Measurements from ENCODE around the gene TMEM63C.

DNA sequence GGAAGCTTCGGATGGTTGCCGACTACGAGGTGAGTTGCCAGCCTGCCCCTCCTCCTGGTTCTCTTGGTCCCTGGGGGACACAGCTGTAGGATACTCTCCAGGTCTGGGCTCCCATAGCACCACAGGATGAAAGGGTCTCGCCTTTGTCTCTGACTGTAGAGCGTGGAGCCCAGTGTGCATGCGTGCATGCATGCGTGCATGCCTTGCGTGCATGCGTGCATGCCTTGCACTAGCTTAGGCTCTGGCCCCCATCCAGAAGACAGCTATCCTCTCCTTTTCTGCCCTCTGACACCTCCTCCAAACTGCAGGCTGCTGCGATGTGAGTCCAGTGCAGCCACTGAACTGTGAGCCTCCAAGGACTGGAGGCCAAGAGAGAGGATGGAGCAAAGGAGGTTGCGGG lies 70.3 kb downstream of the TMEM63C start:
- TF ChIP-seq POLR2AphosphoS5 (IDR thresholded peaks at IDR 0.05; ENCODE audit: insufficient read depth in 1 of 2, low read depth in 1 of 2) (no peak), POLR2A (IDR thresholded peaks at IDR 0.05) (no peak)
- TF ChIP-seq, protein P1, sequence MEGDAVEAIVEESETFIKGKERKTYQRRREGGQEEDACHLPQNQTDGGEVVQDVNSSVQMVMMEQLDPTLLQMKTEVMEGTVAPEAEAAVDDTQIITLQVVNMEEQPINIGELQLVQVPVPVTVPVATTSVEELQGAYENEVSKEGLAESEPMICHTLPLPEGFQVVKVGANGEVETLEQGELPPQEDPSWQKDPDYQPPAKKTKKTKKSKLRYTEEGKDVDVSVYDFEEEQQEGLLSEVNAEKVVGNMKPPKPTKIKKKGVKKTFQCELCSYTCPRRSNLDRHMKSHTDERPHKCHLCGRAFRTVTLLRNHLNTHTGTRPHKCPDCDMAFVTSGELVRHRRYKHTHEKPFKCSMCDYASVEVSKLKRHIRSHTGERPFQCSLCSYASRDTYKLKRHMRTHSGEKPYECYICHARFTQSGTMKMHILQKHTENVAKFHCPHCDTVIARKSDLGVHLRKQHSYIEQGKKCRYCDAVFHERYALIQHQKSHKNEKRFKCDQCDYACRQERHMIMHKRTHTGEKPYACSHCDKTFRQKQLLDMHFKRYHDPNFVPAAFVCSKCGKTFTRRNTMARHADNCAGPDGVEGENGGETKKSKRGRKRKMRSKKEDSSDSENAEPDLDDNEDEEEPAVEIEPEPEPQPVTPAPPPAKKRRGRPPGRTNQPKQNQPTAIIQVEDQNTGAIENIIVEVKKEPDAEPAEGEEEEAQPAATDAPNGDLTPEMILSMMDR (IDR thresholded peaks at IDR 0.05), result no peak
